Activated T-helper 1 cell treated with anti-CD3 and anti-CD28 coated beads, Interleukin-2, amount 50 U/mL, for 16 hours (primary cell): ENCODE results near the gene IGF2BP2.
"Not testable (repeated sequence)": the region's sequence is repeated elsewhere in the genome, so short reads cannot be mapped to it uniquely, and the experiment has no call there.

Experiments
- DNase-seq, 2 donors: peaks; one replicate each; pipeline ENCODE4 v3.0.0-alpha.2; 2020; ENCODE audit warnings: low read depth in 1 of 2, low spot score in 1 of 2

Gene IGF2BP2

GRCh38 chr3:185716436-185717108 is 108.3 kb downstream of the IGF2BP2 start:
- no peak for DNase-seq

GRCh38 chr3:185715091-185715490 is 109.8 kb downstream of the IGF2BP2 start:
- no peak for DNase-seq

- no peak for DNase-seq
Measured at GRCh38 chr3:185714085-185714484, 110.8 kb downstream of the IGF2BP2 start.

GRCh38 chr3:185713015-185713414 is 111.8 kb downstream of the IGF2BP2 start:
- DNase-seq: no peak

GRCh38 chr3:185712337-185712736 is 112.5 kb downstream of the IGF2BP2 start:
- no peak for DNase-seq

GRCh38 chr3:185711255-185711870 is 113.5 kb downstream of the IGF2BP2 start:
- DNase-seq: no peak

GRCh38 chr3:185709251-185709955 is 115.4 kb downstream of the IGF2BP2 start:
- DNase-seq: no peak

GRCh38 chr3:185708392-185708791 is 116.5 kb downstream of the IGF2BP2 start:
- DNase-seq: no peak

GRCh38 chr3:185705498-185705897 is 119.3 kb downstream of the IGF2BP2 start:
- DNase-seq: no peak

GRCh38 chr3:185702262-185703225 is 122.3 kb downstream of the IGF2BP2 start:
- DNase-seq: no peak

GRCh38 chr3:185701611-185702261 is 123.1 kb downstream of the IGF2BP2 start:
- DNase-seq: no peak

GRCh38 chr3:185699927-185700326 is 124.9 kb downstream of the IGF2BP2 start:
- no peak for DNase-seq

GRCh38 chr3:185697228-185697627 is 127.6 kb downstream of the IGF2BP2 start:
- not testable (repeated sequence) for DNase-seq

- no peak for DNase-seq
Measured at GRCh38 chr3:185696039-185696438, 128.8 kb downstream of the IGF2BP2 start.

GRCh38 chr3:185693985-185694653 is 130.7 kb downstream of the IGF2BP2 start:
- no peak for DNase-seq

GRCh38 chr3:185691622-185692021 is 133.2 kb downstream of the IGF2BP2 start:
- DNase-seq: no peak

- no peak for DNase-seq
Measured at GRCh38 chr3:185687271-185687878, 137.5 kb downstream of the IGF2BP2 start.

- no peak for DNase-seq
Measured at GRCh38 chr3:185685231-185686035, 139.4 kb downstream of the IGF2BP2 start.

- no peak for DNase-seq
Measured at GRCh38 chr3:185680231-185680630, 144.6 kb downstream of the IGF2BP2 start.
